Panc1 (cell line): ENCODE results near the gene RNF220. TPM values are rescaled to one million over a fixed set of nuclear protein-coding genes. Genes with fewer than 3 reads are reported as not detected.

Experiments used
- ATAC-seq: fragments of 200-7000 bp; cut with Tn5 transposase; 2 replicates; pipeline ENCODE4 v1.9.1; 2020; ENCODE audit warnings: mild to moderate bottlenecking, moderate library complexity
- BruUV-seq: library from RNA; stranded (reverse); fragments of 400-500 nt; replicated peaks from 2 replicates; lab custom pipeline; 2021; lab: Mats Ljungman, UMichigan
- CTCF ChIA-PET: fragments of 300-600 bp; sonication (Branson Sonifier 250); formaldehyde crosslinking; loops from one replicate; lab custom pipeline; 2022; ENCODE audit warnings: antibody characterized with exemption; lab: Charles Lee
- POLR2A ChIA-PET: fragments of 300-600 bp; sonication (Branson Sonifier 250); formaldehyde crosslinking; loops from one replicate; lab custom pipeline; 2022; ENCODE audit warnings: antibody characterized with exemption; lab: Charles Lee
- DNase-seq: peaks from one replicate; pipeline ENCODE4 v3.0.0-alpha.2; 2010; ENCODE audit warnings: low read depth, low spot score
- H3K27ac ChIP-seq: 2 replicates; pipeline ENCODE4 v1.5.1; 2011; ENCODE audit warnings: mild to moderate bottlenecking, low read length, inconsistent platforms
- H3K27me3 ChIP-seq: fragments of 200-500 bp; sonication (Bioruptor generic); 2 replicates; pipeline ENCODE4 v1.6.0; 2014; ENCODE audit warnings: low read length, inconsistent platforms; ENCODE audit not compliant: control insufficient read depth, insufficient read depth
- H3K36me3 ChIP-seq: fragments of 200-500 bp; sonication (Bioruptor generic); 2 replicates; pipeline ENCODE4 v1.5.1; 2014; ENCODE audit warnings: inconsistent platforms, mild to moderate bottlenecking, low read length, moderate library complexity; ENCODE audit not compliant: control insufficient read depth, insufficient read depth
- H3K4me1 ChIP-seq: 2 replicates; pipeline ENCODE4 v1.5.1; 2011; ENCODE audit warnings: inconsistent platforms, mild to moderate bottlenecking, low read length, moderate library complexity; ENCODE audit not compliant: control insufficient read depth, insufficient read depth
- H3K4me3 ChIP-seq, 2 experiments: 2 replicates each; pipeline ENCODE4 v1.5.1; 2011 to 2012; ENCODE audit warnings: low read depth in 2 of 2, low read length in 2 of 2, mild to moderate bottlenecking in 2 of 2, inconsistent platforms in 1 of 2, moderate library complexity in 1 of 2
- H3K9me3 ChIP-seq: fragments of 200-500 bp; sonication (Bioruptor generic); 2 replicates; pipeline ENCODE4 v1.5.1; 2014; ENCODE audit warnings: low read depth, mild to moderate bottlenecking, inconsistent platforms, low read length, moderate library complexity; ENCODE audit not compliant: control insufficient read depth, insufficient read depth
- POLR2AphosphoS5 ChIP-seq: IDR thresholded peaks from 2 replicates; pipeline ENCODE4 v1.6.1; 2012; ENCODE audit warnings: mild to moderate bottlenecking, low read depth, low read length, moderate library complexity
- REST ChIP-seq, 2 experiments: IDR thresholded peaks; 2 replicates each; pipeline ENCODE4 v1.6.1; 2011 to 2012; ENCODE audit warnings: low read depth in 2 of 2, control low read depth in 1 of 2, low read length in 1 of 2, mild to moderate bottlenecking in 1 of 2, moderate library complexity in 1 of 2; ENCODE audit not compliant: insufficient read depth in 1 of 2
- SIN3A ChIP-seq: IDR thresholded peaks from 2 replicates; pipeline ENCODE4 v1.6.1; 2012; ENCODE audit warnings: low read depth, mild to moderate bottlenecking, low read length, moderate library complexity, borderline replicate concordance; ENCODE audit not compliant: insufficient read depth
- TCF7L2 ChIP-seq: IDR thresholded peaks from 2 replicates; pipeline ENCODE4 v1.6.1; 2011; ENCODE audit warnings: mild to moderate bottlenecking, low read depth, low read length, inconsistent platforms
- in situ Hi-C: cut with HindIII; loops from 2 replicates; pipeline ENCODE4 v1.10.0; 2016; ENCODE audit warnings: low sequenced_read_pairs, low pct_unique_long_range_greater_than_20kb
- intact Hi-C: fragments of 100-400 bp; cut with micrococcal nuclease; formaldehyde crosslinking; loops from one replicate; pipeline ENCODE4 v1.10.0; 2022; ENCODE audit not compliant: unreplicated experiment
- total RNA-seq: library from RNA; stranded (reverse); gene quantifications from one replicate; pipeline ENCODE4 v1.2.1, GENCODE V29; 2021; ENCODE audit not compliant: unreplicated experiment
- TF ChIP-seq, protein P1 (sequence below): fragments of 450-650 bp; IDR thresholded peaks from 2 replicates; pipeline ENCODE4 v1.5.1; 2017; ENCODE audit warnings: mild to moderate bottlenecking

RNF220 gene
- total RNA-seq, 1 experiment from 2014 or later = 64.9 TPM

DNA sequence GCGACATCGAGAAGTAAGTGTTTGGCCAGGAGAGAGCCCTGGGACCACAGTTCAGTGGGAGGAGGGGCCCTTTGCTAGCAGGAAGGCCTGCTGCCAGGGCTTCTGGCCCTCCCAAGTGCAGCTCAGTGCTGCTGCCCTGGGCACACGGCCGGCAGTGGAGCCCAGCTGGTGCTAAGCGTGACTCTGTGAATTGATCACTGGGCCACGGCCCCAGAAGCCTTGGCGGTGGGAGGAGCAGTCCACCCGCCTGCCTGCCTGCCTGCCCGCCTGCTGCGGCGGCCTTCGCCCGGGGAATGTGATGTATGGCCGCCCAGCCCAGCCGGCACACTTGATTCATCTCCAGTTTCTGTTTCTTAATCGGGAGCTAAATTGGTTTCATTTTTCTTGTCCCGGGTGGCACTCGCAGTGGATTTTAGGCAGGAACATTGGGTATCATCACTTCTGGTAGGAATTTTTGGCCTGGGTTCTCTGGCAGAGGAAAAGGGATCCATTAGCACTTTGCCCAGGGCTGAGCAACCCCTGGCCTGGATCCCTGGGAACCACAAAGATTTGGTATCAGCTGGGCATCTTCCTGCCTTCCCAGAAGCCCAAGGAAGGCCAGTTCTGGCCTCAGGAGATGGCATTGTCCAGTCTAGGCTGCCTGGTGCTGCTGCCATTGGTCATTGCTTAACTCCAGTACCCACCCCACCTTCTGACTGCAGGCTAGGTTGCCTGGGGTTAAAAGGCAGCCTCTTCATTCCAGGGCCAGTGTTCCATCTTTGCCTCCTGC lies 240.6 kb downstream of the RNF220 start:
- TF ChIP-seq SIN3A = no peak
- TF ChIP-seq, protein P1, sequence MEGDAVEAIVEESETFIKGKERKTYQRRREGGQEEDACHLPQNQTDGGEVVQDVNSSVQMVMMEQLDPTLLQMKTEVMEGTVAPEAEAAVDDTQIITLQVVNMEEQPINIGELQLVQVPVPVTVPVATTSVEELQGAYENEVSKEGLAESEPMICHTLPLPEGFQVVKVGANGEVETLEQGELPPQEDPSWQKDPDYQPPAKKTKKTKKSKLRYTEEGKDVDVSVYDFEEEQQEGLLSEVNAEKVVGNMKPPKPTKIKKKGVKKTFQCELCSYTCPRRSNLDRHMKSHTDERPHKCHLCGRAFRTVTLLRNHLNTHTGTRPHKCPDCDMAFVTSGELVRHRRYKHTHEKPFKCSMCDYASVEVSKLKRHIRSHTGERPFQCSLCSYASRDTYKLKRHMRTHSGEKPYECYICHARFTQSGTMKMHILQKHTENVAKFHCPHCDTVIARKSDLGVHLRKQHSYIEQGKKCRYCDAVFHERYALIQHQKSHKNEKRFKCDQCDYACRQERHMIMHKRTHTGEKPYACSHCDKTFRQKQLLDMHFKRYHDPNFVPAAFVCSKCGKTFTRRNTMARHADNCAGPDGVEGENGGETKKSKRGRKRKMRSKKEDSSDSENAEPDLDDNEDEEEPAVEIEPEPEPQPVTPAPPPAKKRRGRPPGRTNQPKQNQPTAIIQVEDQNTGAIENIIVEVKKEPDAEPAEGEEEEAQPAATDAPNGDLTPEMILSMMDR = no peak
- no peak for TF ChIP-seq REST (IDR thresholded peaks at IDR 0.05; ENCODE audit: insufficient read depth in 1 of 2, low read depth in 2 of 2, low read length in 1 of 2)
- no peak for TF ChIP-seq TCF7L2
- TF ChIP-seq POLR2AphosphoS5 = no peak
- Histone ChIP-seq H3K4me3 (no peak overlapping the region), H3K27ac (no peak overlapping the region), H3K4me1 (no peaks in the 10 kb centered on the region; the same call in 1 of the 2 replicates), H3K27me3 (no peaks in the 10 kb centered on the region), H3K36me3 (peaks cover 2% of the 10 kb centered on the region), H3K9me3 (no peaks in the 10 kb centered on the region)
- no TSS peak for BruUV-seq
- ChIA-PET POLR2A (no interaction called here), CTCF (no interaction called here)
- ATAC-seq (no peak), DNase-seq (no peak)
- in situ Hi-C loops (no loop called here), intact Hi-C loops (no loop called here)

- POLR2A ChIA-PET = no interaction called here
- no peak overlapping the region for H3K4me3 ChIP-seq
- TF ChIP-seq TCF7L2 (no peak), POLR2AphosphoS5 (no peak), REST (IDR thresholded peaks at IDR 0.05; ENCODE audit: insufficient read depth in 1 of 2, low read depth in 2 of 2, low read length in 1 of 2) (no peak), SIN3A (no peak)
- TF ChIP-seq, protein P1 = no peak
- CTCF ChIA-PET = no interaction called here
- intact Hi-C loops = no loop called here
- no peaks in the 10 kb centered on the region for H3K9me3 ChIP-seq
- no peaks in the 10 kb centered on the region for H3K27me3 ChIP-seq
- ATAC-seq (no peak), DNase-seq (no peak)
- in situ Hi-C loops = no loop called here
- no peaks in the 10 kb centered on the region; the same call in 1 of the 2 replicates for H3K4me1 ChIP-seq
- BruUV-seq = no TSS peak
- no peaks in the 10 kb centered on the region; the same call in 1 of the 2 replicates for H3K36me3 ChIP-seq
- H3K27ac ChIP-seq = no peak overlapping the region
Observed at GRCh38 chr1:44646261-44647110, 241.4 kb downstream of the RNF220 start.
